AG04450 (cell line): Measurements from ENCODE around the gene MYO1E. TPM values are rescaled to one million over a fixed set of nuclear protein-coding genes. Genes with fewer than 3 reads are reported as not detected.
"Not testable (repeated sequence)": the region's sequence is repeated elsewhere in the genome, so short reads cannot be mapped to it uniquely, and the experiment has no call there.

Experiments
- CTCF ChIA-PET: fragments of 300-600, 350-600 bp; formaldehyde crosslinking; extraction: SDS; loops from one replicate; lab custom pipeline; 2022; ENCODE audit warnings: antibody characterized with exemption, inconsistent platforms; lab: Charles Lee
- POLR2A ChIA-PET: fragments of 350-600 bp; formaldehyde crosslinking; extraction: SDS; loops from one replicate; lab custom pipeline; 2021; ENCODE audit warnings: antibody characterized with exemption, inconsistent platforms; lab: Yijun Ruan, JAX
- DNase-seq: peaks from one replicate; pipeline ENCODE4 v3.0.0-alpha.2; 2011; ENCODE audit warnings: low read depth, low spot score
- H3K27ac ChIP-seq: one replicate; pipeline ENCODE4 v1.5.1; 2012; ENCODE audit warnings: low read depth, low read length, control low read depth
- H3K27me3 ChIP-seq: one replicate; pipeline ENCODE4 v1.6.0; 2012; ENCODE audit warnings: low read length; ENCODE audit not compliant: control insufficient read depth, insufficient read depth
- H3K4me3 ChIP-seq: 2 replicates; pipeline ENCODE4 v1.5.1; 2011; ENCODE audit warnings: mild to moderate bottlenecking, low read depth, low read length, control low read depth
- H3K9me3 ChIP-seq: 2 replicates; pipeline ENCODE4 v1.5.1; 2012; ENCODE audit warnings: low read length; ENCODE audit not compliant: control insufficient read depth, insufficient read depth
- polyA plus RNA-seq: library from polyadenylated mRNA; depleted of rRNA; stranded (reverse); fragments of >200 nt; gene quantifications from 2 replicates; pipeline ENCODE4 v1.2.3, GENCODE V29; 2011
- TF ChIP-seq, protein P1 (sequence below): IDR thresholded peaks from 2 replicates; pipeline ENCODE4 v1.5.1; 2011; ENCODE audit warnings: low read depth, low read length, control low read depth, inconsistent platforms

Gene MYO1E
- polyA plus RNA-seq, 1 experiment: 49.1 TPM

DNA sequence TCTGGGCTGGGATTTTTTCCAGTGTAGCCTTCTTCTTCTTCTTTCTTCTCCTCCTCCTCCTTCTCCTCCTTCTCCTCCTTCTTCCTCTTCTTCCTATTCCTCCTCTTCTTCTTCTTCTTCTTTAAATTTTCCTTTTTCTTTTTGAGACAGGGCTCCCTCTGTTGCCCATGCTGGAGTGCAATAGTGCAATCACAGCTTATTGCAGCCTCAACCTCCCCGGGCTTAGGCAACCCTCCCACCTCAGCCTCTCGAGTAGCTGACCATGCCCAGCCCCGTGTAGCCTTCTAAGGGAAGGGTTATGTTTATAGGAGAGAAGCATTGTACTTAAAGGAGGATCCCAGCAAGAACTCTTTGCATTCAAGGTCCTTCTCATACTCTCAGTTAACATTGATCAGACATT is 24.0 kb upstream of the MYO1E start:
- H3K4me3 ChIP-seq: no peak overlapping the region
- H3K9me3 ChIP-seq: no peaks in the 10 kb centered on the region
- DNase-seq: no peak
- ChIA-PET POLR2A (no interaction called here), CTCF (no interaction called here)
- peaks cover 13% of the 10 kb centered on the region for H3K27me3 ChIP-seq
- TF ChIP-seq, protein P1, sequence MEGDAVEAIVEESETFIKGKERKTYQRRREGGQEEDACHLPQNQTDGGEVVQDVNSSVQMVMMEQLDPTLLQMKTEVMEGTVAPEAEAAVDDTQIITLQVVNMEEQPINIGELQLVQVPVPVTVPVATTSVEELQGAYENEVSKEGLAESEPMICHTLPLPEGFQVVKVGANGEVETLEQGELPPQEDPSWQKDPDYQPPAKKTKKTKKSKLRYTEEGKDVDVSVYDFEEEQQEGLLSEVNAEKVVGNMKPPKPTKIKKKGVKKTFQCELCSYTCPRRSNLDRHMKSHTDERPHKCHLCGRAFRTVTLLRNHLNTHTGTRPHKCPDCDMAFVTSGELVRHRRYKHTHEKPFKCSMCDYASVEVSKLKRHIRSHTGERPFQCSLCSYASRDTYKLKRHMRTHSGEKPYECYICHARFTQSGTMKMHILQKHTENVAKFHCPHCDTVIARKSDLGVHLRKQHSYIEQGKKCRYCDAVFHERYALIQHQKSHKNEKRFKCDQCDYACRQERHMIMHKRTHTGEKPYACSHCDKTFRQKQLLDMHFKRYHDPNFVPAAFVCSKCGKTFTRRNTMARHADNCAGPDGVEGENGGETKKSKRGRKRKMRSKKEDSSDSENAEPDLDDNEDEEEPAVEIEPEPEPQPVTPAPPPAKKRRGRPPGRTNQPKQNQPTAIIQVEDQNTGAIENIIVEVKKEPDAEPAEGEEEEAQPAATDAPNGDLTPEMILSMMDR: no peak
- H3K27ac ChIP-seq: no peak overlapping the region

DNA sequence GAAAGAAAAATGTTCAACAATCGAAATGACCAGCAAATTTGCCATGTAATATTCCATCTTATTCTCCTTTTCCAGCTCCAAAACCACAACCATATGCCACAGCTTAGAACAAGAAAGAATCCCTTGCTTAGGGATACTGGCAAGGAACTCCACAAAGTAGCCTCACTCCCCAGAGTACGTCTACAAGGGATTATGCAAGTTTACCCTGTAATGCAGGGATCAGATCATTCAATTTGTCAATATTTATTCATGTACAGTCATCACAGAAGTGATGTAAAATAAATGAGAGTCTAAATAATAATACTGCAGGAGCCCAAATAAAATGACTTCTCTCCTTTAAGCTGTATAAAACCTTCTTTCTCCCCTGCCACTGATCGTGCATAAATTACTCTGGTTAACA is 23.5 kb upstream of the MYO1E start:
- TF ChIP-seq, protein P1: no peak
- Histone ChIP-seq H3K27me3 (peaks cover 13% of the 10 kb centered on the region), H3K27ac (no peak overlapping the region), H3K9me3 (no peaks in the 10 kb centered on the region), H3K4me3 (no peak overlapping the region)
- CTCF ChIA-PET: no interaction called here
- no peak for DNase-seq
- POLR2A ChIA-PET: no interaction called here

DNA sequence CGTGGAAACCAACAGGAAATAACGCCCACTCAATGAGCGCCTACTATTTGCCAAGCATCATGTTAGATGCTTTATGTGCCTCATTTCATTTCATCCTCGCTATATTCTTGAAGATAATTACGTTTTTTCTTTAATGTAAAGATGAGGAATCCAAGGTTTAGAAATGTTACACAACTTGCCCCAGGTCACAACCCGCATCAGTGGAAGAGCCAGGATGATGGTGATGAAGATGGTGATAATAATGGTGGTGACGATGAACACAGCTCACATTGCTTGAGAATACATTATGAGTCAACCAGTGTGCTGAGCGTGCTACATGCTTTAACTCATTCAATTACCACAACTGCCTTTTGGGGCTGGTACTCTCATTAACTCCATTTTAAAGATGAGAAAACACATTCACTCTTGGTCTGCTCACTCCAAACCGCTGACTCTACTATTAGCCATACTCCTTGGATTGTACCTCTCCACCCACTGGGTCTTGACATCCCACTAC is 21.5 kb upstream of the MYO1E start:
- TF ChIP-seq, protein P1: no peak
- Histone ChIP-seq H3K27ac (no peak overlapping the region), H3K27me3 (peaks cover 6% of the 10 kb centered on the region), H3K4me3 (no peak overlapping the region), H3K9me3 (no peaks in the 10 kb centered on the region)
- no peak for DNase-seq
- CTCF ChIA-PET: no interaction called here
- POLR2A ChIA-PET: no interaction called here

DNA sequence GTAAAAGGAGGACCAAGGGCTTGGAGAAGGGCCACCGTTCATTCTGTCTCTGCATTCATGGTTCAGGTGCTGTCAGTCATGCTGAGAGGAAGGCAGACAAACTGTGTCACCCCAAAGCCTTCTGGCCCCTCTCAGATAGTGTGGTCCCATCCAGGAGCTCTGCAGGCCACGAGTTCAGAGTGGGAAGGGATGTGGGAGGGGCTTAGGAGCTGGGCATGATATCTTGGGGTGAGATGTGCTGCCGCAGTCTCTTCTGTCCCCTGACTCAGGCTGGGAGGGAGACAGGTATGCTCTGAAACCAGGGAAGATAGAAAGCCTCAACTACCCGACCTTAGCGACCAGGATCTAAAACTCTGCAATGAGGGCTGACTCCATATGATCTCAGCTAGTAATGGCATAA is 19.6 kb upstream of the MYO1E start:
- Histone ChIP-seq H3K4me3 (no peak overlapping the region), H3K27ac (no peak overlapping the region), H3K9me3 (no peaks in the 10 kb centered on the region), H3K27me3 (peaks cover 2% of the 10 kb centered on the region)
- DNase-seq: no peak
- TF ChIP-seq, protein P1: no peak
- ChIA-PET POLR2A (no interaction called here), CTCF (no interaction called here)

DNA sequence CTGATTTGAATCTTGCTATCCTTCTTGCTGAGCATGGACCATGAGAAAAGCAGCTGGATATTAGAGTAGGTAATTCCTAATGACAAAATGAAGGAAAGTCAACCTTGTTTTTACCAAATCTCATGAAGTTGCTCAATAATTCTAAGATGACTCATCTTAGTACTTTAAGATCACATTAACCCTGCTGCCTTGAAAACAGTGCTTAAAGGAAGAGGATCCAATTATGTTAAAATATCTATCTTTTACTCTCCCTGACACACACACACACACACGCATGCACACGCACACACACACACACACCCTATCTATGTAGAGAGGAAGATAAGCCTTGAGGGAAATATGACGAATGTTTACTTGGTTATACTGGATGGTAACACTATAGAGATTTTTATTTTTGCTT is 16.0 kb upstream of the MYO1E start:
- H3K27ac ChIP-seq: no peak overlapping the region

DNA sequence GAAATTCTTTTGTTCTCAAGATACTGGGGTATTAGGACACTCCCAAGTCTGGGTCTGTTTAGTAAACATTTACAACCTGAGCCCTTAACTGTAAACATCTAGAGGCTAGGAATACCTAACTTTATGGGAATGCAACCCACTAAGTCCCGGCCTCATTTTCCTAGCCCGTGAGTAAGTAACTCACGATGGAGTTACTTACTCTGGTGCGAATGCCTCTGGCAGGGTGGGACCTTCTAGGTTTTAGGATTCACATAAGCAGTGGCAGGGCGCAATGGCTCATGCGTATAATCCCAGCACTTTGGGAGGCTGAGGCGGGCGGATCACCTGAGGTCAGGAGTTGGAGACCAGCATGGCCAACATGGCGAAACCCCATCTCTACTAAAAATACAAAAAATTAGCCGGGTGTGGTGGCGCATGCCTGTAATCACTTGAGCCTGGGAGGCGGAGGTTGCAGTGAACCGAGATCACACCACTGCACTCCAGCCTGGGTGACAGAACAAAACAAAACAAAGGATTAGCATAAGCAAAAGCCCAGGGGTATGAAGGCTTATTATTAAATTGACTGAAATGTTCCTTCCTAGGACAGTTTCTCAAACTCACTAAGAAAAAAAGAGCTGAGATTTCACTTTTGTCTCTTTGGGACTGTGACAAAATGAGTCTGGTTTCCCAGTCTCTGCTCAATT is 14.7 kb upstream of the MYO1E start:
- H3K4me3 ChIP-seq, DNase-seq, H3K27ac ChIP-seq, POLR2A ChIA-PET, H3K27me3 ChIP-seq, H3K9me3 ChIP-seq: not testable (repeated sequence)
- CTCF ChIA-PET: interaction anchor here (1.0 kb wide), 1 partner anchor 140 kb away, joined by 3 read pairs; no protein-coding TSS in a partner anchor

More for the DNA sequence above, 16.0 kb upstream of the MYO1E start:
- CTCF ChIA-PET: interaction anchor here (1.0 kb wide), 1 partner anchor 141 kb away, joined by 3 read pairs; no protein-coding TSS in a partner anchor
- no peak overlapping the region for H3K4me3 ChIP-seq
- TF ChIP-seq, protein P1: no peak
- POLR2A ChIA-PET: no interaction called here
- DNase-seq: no peak
- H3K9me3 ChIP-seq: no peaks in the 10 kb centered on the region
- H3K27me3 ChIP-seq: no peaks in the 10 kb centered on the region
